OCI-LY7 (cell line): ENCODE results near the gene BICDL1.

Experiments
- EZH2phosphoT487 ChIP-seq: fragments of 200-600 bp; sonication (generic); IDR thresholded peaks from 2 replicates; pipeline ENCODE4 v1.6.1; 2018; ENCODE audit warnings: low read depth, borderline replicate concordance, mild to moderate bottlenecking, mixed run types, antibody characterized with exemption, low read length, moderate library complexity, mixed read lengths
- TF ChIP-seq, protein P1 (sequence below): fragments of 200-600 bp; sonication (generic); conservative IDR thresholded peaks from 2 replicates; pipeline ENCODE4 v1.5.1; 2014; ENCODE audit warnings: mild to moderate bottlenecking, antibody characterized with exemption, low read length, moderate library complexity, mixed read lengths

DNA sequence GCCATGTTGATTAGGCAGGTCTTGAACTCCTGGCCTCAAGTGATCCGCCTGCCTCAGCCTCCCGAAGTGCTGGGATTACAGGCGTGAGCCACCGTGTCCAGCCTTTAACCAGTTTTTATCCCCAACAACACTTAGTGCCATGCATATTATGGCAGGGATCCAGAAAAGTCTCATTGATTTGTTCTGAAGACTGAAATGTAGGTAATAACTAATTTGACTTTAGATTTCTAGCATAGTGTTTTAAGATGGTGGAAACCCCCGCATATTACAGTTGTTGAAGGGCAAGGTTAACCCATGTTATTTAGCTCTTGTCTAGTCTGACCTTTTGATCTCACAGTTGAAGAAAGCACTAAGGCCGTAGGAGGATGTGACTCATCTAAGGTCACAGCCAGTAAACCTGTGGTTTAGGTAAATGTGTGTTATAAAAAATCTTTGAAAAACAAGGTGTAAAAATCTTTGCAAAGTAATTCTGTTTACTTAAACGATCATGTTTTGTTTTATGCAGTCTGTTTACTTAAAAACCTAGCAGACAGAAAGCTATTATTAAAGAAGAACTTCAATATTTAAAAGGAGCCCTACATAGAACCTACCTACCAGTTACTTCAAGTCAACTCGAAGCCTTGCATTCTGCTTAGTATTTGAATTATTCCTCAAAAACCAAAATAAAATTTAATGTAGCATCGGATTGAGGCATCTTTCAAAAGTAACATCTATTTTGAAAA, 24.8 kb downstream of the BICDL1 start:
- TF ChIP-seq, protein P1, sequence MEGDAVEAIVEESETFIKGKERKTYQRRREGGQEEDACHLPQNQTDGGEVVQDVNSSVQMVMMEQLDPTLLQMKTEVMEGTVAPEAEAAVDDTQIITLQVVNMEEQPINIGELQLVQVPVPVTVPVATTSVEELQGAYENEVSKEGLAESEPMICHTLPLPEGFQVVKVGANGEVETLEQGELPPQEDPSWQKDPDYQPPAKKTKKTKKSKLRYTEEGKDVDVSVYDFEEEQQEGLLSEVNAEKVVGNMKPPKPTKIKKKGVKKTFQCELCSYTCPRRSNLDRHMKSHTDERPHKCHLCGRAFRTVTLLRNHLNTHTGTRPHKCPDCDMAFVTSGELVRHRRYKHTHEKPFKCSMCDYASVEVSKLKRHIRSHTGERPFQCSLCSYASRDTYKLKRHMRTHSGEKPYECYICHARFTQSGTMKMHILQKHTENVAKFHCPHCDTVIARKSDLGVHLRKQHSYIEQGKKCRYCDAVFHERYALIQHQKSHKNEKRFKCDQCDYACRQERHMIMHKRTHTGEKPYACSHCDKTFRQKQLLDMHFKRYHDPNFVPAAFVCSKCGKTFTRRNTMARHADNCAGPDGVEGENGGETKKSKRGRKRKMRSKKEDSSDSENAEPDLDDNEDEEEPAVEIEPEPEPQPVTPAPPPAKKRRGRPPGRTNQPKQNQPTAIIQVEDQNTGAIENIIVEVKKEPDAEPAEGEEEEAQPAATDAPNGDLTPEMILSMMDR, result no peak
- TF ChIP-seq EZH2phosphoT487, result no peak
